SK-N-SH (cell line): ENCODE data around the gene GALNT16. TPM values are rescaled to one million over a fixed set of nuclear protein-coding genes. Genes with fewer than 3 reads are reported as not detected.

Source experiments
- CTCF ChIA-PET: fragments of 300-600, 350-600 bp; formaldehyde crosslinking; extraction: SDS; loops from one replicate; lab custom pipeline; 2021; lab: Yijun Ruan, JAX
- POLR2A ChIA-PET: fragments of 350-600 bp; sonication (Branson Sonifier 250); formaldehyde crosslinking; extraction: SDS; loops from one replicate; lab custom pipeline; 2020; ENCODE audit warnings: antibody characterized with exemption, inconsistent platforms; lab: Yijun Ruan, JAX
- DNase-seq: peaks from one replicate; pipeline ENCODE4 v3.0.0; 2012
- H2AFZ ChIP-seq: fragments of 200-600 bp; sonication (generic); 2 replicates; pipeline ENCODE4 v1.8.1; 2016; ENCODE audit warnings: antibody characterized with exemption, mild to moderate bottlenecking, low read depth
- H3F3A ChIP-seq: fragments of 200-600 bp; sonication (generic); replicated peaks from 2 replicates; pipeline ENCODE3; 2016; ENCODE audit warnings: antibody characterized with exemption, mild to moderate bottlenecking; ENCODE audit not compliant: insufficient read depth
- H3K27ac ChIP-seq, 2 experiments: fragments of 200-500 bp in 1 of 2; fragments of 200-600 bp in 1 of 2; sonication (Bioruptor generic) in 1 of 2; sonication (generic), shearing (Covaris generic) in 1 of 2; 2 replicates each; pipeline versions ENCODE4 v1.5.1 to v1.6.1; 2014 to 2016; ENCODE audit warnings: low read depth in 2 of 2, inconsistent platforms in 1 of 2, low read length in 1 of 2, mild to moderate bottlenecking in 1 of 2, mixed read lengths in 1 of 2
- H3K27me3 ChIP-seq: fragments of 200-600 bp; sonication (generic), shearing (Covaris generic); 2 replicates; pipeline ENCODE4 v1.6.1; 2016; ENCODE audit warnings: mixed run types; ENCODE audit not compliant: insufficient read depth
- H3K36me3 ChIP-seq, 2 experiments: fragments of 200-500 bp in 1 of 2; fragments of 200-600 bp in 1 of 2; sonication (Bioruptor generic) in 1 of 2; sonication (generic) in 1 of 2; replicated peaks in 1 of 2; 2 replicates each; pipeline versions ENCODE3 to v1.5.1; 2014 to 2016; ENCODE audit warnings: low read length in 1 of 2, mild to moderate bottlenecking in 1 of 2; ENCODE audit not compliant: insufficient read depth in 2 of 2, control insufficient read depth in 1 of 2
- H3K4me1 ChIP-seq, 2 experiments: fragments of 200-500 bp in 1 of 2; fragments of 200-600 bp in 1 of 2; sonication (Bioruptor generic) in 1 of 2; sonication (generic), shearing (Covaris generic) in 1 of 2; 2 replicates each; pipeline versions ENCODE4 v1.5.1 to v1.6.1; 2014 to 2016; ENCODE audit warnings: low read depth in 1 of 2, low read length in 1 of 2, mixed run types in 1 of 2; ENCODE audit not compliant: insufficient read depth in 2 of 2, control insufficient read depth in 1 of 2
- H3K4me2 ChIP-seq: fragments of 200-600 bp; sonication (generic), shearing (Covaris generic); 2 replicates; pipeline ENCODE4 v1.6.1; 2017; ENCODE audit warnings: mixed run types
- H3K4me3 ChIP-seq, 2 experiments: fragments of 200-500 bp in 1 of 2; fragments of 200-600 bp in 1 of 2; sonication (Bioruptor generic) in 1 of 2; sonication (generic), shearing (Covaris generic) in 1 of 2; 2 replicates each; pipeline versions ENCODE4 v1.5.1 to v1.8.1; 2014 to 2016; ENCODE audit warnings: low read depth in 2 of 2, inconsistent platforms in 1 of 2, low read length in 1 of 2, mild to moderate bottlenecking in 1 of 2, mixed read lengths in 1 of 2, moderate library complexity in 1 of 2
- H3K79me2 ChIP-seq: fragments of 200-600 bp; sonication (generic); 2 replicates; pipeline ENCODE4 v1.8.1; 2017; ENCODE audit warnings: mild to moderate bottlenecking; ENCODE audit not compliant: insufficient read depth
- H3K9ac ChIP-seq: fragments of 200-600 bp; sonication (generic); 2 replicates; pipeline ENCODE4 v1.6.1; 2017; ENCODE audit warnings: mixed run types
- H3K9me2 ChIP-seq: fragments of 200-600 bp; sonication (generic); 2 replicates; pipeline ENCODE4 v1.6.1; 2017; ENCODE audit warnings: mixed run types
- H3K9me3 ChIP-seq: fragments of 200-600 bp; sonication (generic); 2 replicates; pipeline ENCODE4 v1.6.1; 2017; ENCODE audit warnings: mixed run types, mild to moderate bottlenecking, moderate library complexity
- H4K20me1 ChIP-seq: fragments of 200-600 bp; sonication (generic); 2 replicates; pipeline ENCODE4 v1.6.1; 2017; ENCODE audit warnings: mild to moderate bottlenecking, mixed run types; ENCODE audit not compliant: insufficient read depth
- CHD2 ChIP-seq: fragments of 150-350 bp; IDR thresholded peaks from 2 replicates; pipeline ENCODE4 v1.6.1; 2018; ENCODE audit warnings: low read length; ENCODE audit not compliant: partially characterized antibody
- EP300 ChIP-seq, 2 experiments: IDR thresholded peaks; 2 replicates each; pipeline versions ENCODE4 v1.4.0 to v1.6.1; 2012; ENCODE audit warnings: borderline replicate concordance in 1 of 2, low read depth in 1 of 2, low read length in 1 of 2
- EZH2phosphoT487 ChIP-seq: fragments of 200-600 bp; sonication (generic); IDR thresholded peaks from 2 replicates; pipeline ENCODE4 v1.6.1; 2017; ENCODE audit warnings: low read depth, mixed run types, mild to moderate bottlenecking, antibody characterized with exemption, moderate library complexity, borderline replicate concordance
- GABPA ChIP-seq: IDR thresholded peaks from 2 replicates; pipeline ENCODE4 v1.4.0; 2012; ENCODE audit warnings: low read depth, mild to moderate bottlenecking
- GATA2 ChIP-seq: sonication (generic); formaldehyde crosslinking; IDR thresholded peaks from 2 replicates; pipeline ENCODE4 v1.5.0; 2020; ENCODE audit warnings: mild to moderate bottlenecking, missing genetic modification reagents
- MXI1 ChIP-seq: IDR thresholded peaks from 2 replicates; pipeline ENCODE4 v1.6.1; 2012; ENCODE audit warnings: mild to moderate bottlenecking, low read depth, low read length, improper control_type of control experiment
- POLR2AphosphoS5 ChIP-seq: IDR thresholded peaks from 2 replicates; pipeline ENCODE4 v1.6.1; 2012; ENCODE audit warnings: low read depth, low read length
- RCOR1 ChIP-seq: fragments of 150-350 bp; IDR thresholded peaks from 2 replicates; pipeline ENCODE4 v1.6.1; 2017; ENCODE audit warnings: antibody characterized with exemption, low read length
- RXRA ChIP-seq: IDR thresholded peaks from 2 replicates; pipeline ENCODE4 v1.4.0; 2012; ENCODE audit warnings: low read depth, mild to moderate bottlenecking, borderline replicate concordance
- SIN3A ChIP-seq: IDR thresholded peaks from 2 replicates; pipeline ENCODE4 v1.6.1; 2012; ENCODE audit warnings: low read depth, mild to moderate bottlenecking, low read length, moderate library complexity, borderline replicate concordance
- TEAD4 ChIP-seq: IDR thresholded peaks from 2 replicates; pipeline ENCODE4 v1.4.0; 2012; ENCODE audit warnings: mild to moderate bottlenecking, borderline replicate concordance; ENCODE audit not compliant: insufficient read depth
- WGBS: methylation state at CpG from one replicate; pipeline ENCODE4 v1.1.6; 2017; ENCODE audit warnings: low lambda C conversion rate; 5-methylcytosine and 5-hydroxymethylcytosine counted together
- polyA plus RNA-seq, 3 experiments: library from polyadenylated mRNA; depleted of rRNA; stranded (reverse); fragments of >200 nt; gene quantifications; 2 replicates each; pipeline ENCODE4 v1.2.3, GENCODE V29; 2012
- TF ChIP-seq, protein P1 (sequence below): IDR thresholded peaks from 2 replicates; pipeline ENCODE4 v1.6.1; 2012; ENCODE audit warnings: mild to moderate bottlenecking, low read depth, low read length, moderate library complexity
- TF ChIP-seq, protein P2 (sequence below): IDR thresholded peaks from 2 replicates; pipeline ENCODE4 v1.4.0; 2012; ENCODE audit warnings: low read depth
- TF ChIP-seq, protein P3 (sequence below): IDR thresholded peaks from 2 replicates; pipeline ENCODE4; 2012
- TF ChIP-seq, protein P4 (sequence below): fragments of 200-600 bp; sonication (generic); IDR thresholded peaks from 2 replicates; pipeline ENCODE4 v1.6.1; 2017; ENCODE audit warnings: antibody characterized with exemption, mild to moderate bottlenecking, moderate library complexity
- TF ChIP-seq, protein P5 (sequence below): IDR thresholded peaks from 2 replicates; pipeline ENCODE4 v1.4.0; 2012; ENCODE audit warnings: low read depth, borderline replicate concordance
- TF ChIP-seq, protein P6 (sequence below): fragments of 150-350 bp; IDR thresholded peaks from 2 replicates; pipeline ENCODE4 v1.6.1; 2016; ENCODE audit warnings: mild to moderate bottlenecking, low read depth, low read length

GALNT16 gene
- polyA plus RNA-seq, 1 of the 3 experiments (the other 2 are of a cell fraction) = 17.0 TPM

DNA sequence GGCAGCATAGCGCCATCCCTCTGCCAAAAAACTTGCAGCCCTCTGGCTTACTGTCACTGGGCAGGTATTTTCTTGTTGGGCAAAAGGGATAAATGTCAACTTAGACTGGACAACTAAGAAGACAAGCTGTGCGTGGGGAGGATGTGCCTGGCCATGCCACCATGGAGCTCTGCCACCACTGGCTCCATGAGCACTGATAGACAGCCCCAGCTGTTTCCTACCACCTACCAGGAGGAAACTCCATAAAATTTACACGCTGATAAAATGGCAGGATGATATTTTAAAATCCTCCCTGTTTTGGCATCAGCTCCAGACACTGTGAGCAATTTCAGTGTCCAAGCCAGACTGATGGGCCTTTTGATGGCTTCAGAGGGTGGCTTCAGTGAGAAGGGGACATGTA lies 7.1 kb upstream of the GALNT16 start (continued):
- TF ChIP-seq, protein P1, sequence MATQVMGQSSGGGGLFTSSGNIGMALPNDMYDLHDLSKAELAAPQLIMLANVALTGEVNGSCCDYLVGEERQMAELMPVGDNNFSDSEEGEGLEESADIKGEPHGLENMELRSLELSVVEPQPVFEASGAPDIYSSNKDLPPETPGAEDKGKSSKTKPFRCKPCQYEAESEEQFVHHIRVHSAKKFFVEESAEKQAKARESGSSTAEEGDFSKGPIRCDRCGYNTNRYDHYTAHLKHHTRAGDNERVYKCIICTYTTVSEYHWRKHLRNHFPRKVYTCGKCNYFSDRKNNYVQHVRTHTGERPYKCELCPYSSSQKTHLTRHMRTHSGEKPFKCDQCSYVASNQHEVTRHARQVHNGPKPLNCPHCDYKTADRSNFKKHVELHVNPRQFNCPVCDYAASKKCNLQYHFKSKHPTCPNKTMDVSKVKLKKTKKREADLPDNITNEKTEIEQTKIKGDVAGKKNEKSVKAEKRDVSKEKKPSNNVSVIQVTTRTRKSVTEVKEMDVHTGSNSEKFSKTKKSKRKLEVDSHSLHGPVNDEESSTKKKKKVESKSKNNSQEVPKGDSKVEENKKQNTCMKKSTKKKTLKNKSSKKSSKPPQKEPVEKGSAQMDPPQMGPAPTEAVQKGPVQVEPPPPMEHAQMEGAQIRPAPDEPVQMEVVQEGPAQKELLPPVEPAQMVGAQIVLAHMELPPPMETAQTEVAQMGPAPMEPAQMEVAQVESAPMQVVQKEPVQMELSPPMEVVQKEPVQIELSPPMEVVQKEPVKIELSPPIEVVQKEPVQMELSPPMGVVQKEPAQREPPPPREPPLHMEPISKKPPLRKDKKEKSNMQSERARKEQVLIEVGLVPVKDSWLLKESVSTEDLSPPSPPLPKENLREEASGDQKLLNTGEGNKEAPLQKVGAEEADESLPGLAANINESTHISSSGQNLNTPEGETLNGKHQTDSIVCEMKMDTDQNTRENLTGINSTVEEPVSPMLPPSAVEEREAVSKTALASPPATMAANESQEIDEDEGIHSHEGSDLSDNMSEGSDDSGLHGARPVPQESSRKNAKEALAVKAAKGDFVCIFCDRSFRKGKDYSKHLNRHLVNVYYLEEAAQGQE = no peak
- TF ChIP-seq, protein P2, sequence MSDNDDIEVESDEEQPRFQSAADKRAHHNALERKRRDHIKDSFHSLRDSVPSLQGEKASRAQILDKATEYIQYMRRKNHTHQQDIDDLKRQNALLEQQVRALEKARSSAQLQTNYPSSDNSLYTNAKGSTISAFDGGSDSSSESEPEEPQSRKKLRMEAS = no peak
- TF ChIP-seq, protein P3, sequence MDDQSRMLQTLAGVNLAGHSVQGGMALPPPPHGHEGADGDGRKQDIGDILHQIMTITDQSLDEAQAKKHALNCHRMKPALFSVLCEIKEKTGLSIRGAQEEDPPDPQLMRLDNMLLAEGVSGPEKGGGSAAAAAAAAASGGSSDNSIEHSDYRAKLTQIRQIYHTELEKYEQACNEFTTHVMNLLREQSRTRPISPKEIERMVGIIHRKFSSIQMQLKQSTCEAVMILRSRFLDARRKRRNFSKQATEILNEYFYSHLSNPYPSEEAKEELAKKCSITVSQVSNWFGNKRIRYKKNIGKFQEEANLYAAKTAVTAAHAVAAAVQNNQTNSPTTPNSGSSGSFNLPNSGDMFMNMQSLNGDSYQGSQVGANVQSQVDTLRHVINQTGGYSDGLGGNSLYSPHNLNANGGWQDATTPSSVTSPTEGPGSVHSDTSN = no peak
- TF ChIP-seq, protein P4, sequence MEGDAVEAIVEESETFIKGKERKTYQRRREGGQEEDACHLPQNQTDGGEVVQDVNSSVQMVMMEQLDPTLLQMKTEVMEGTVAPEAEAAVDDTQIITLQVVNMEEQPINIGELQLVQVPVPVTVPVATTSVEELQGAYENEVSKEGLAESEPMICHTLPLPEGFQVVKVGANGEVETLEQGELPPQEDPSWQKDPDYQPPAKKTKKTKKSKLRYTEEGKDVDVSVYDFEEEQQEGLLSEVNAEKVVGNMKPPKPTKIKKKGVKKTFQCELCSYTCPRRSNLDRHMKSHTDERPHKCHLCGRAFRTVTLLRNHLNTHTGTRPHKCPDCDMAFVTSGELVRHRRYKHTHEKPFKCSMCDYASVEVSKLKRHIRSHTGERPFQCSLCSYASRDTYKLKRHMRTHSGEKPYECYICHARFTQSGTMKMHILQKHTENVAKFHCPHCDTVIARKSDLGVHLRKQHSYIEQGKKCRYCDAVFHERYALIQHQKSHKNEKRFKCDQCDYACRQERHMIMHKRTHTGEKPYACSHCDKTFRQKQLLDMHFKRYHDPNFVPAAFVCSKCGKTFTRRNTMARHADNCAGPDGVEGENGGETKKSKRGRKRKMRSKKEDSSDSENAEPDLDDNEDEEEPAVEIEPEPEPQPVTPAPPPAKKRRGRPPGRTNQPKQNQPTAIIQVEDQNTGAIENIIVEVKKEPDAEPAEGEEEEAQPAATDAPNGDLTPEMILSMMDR = no peak
- TF ChIP-seq GATA2 (no peak), MXI1 (no peak), RCOR1 (no peak), POLR2AphosphoS5 (no peak)
- TF ChIP-seq, protein P5, sequence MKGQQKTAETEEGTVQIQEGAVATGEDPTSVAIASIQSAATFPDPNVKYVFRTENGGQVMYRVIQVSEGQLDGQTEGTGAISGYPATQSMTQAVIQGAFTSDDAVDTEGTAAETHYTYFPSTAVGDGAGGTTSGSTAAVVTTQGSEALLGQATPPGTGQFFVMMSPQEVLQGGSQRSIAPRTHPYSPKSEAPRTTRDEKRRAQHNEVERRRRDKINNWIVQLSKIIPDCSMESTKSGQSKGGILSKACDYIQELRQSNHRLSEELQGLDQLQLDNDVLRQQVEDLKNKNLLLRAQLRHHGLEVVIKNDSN = no peak
- TF ChIP-seq, protein P6, sequence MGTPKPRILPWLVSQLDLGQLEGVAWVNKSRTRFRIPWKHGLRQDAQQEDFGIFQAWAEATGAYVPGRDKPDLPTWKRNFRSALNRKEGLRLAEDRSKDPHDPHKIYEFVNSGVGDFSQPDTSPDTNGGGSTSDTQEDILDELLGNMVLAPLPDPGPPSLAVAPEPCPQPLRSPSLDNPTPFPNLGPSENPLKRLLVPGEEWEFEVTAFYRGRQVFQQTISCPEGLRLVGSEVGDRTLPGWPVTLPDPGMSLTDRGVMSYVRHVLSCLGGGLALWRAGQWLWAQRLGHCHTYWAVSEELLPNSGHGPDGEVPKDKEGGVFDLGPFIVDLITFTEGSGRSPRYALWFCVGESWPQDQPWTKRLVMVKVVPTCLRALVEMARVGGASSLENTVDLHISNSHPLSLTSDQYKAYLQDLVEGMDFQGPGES = no peak
- TF ChIP-seq, all 33 proteins: peak for 0

DNA sequence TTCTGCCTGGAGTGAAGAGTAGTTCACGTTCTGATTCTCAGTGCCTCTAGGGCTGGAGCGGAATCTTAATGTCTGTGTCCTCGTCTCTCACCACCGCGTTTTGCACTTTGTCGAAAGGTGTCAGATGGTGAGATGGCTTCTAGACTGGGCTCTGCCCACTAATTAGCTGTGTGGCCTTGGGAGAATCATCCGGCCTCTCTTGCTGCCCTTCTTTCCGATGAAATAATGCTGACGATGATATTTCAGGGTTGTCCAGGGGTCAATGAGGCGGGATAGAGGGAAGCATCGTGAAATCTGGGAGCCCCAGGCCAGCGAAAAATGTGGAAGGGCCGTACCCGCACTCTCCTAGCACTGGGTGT lies 811 bp upstream of the GALNT16 start:
- H3K27ac ChIP-seq = no peak overlapping the region
- H3K27me3 ChIP-seq = no peaks in the 10 kb centered on the region
- 0 out of 2 replicates have a peak, but pooled peaks cover 4% of the 10 kb centered on the region for H4K20me1 ChIP-seq
- H3K4me1 ChIP-seq = peaks cover 13 to 31% of the 10 kb centered on the region in 2 experiments; a peak in 2 of 4 replicates
- no peak overlapping the region for H3K9ac ChIP-seq
- ChIA-PET CTCF (interaction anchor here (0.7 to 5.2 kb wide), 19 partner anchors 11 to 200 kb away, joined by 3 to 44 read pairs (median 5); no protein-coding TSS in a partner anchor), POLR2A (no interaction called here)
- H3K9me3 ChIP-seq = no peaks in the 10 kb centered on the region
- H3K36me3 ChIP-seq = no peaks in the 10 kb centered on the region
- no peaks in the 10 kb centered on the region for H3K79me2 ChIP-seq
- peak overlapping the region; percentile 96 for H3K4me2 ChIP-seq
- peak overlapping the region; percentile 87; the same call in 1 of the 2 replicates for H2AFZ ChIP-seq
- peak overlapping the region; percentile 68 to 71 for H3K4me3 ChIP-seq
- WGBS = 78% methylated on average over 14 of the region's 14 CpGs
- H3K9me2 ChIP-seq = no peaks in the 10 kb centered on the region
- DNase-seq = no peak
- peaks cover 12% of the 10 kb centered on the region for H3F3A ChIP-seq
- TF ChIP-seq RCOR1 (no peak), GABPA (no peak), MXI1 (no peak), RXRA (no peak), EZH2phosphoT487 (no peak), TEAD4 (no peak), SIN3A (no peak), GATA2 (no peak), CHD2 (no peak), EP300 (IDR thresholded peaks at IDR 0.05; ENCODE audit: borderline replicate concordance in 1 of 2, low read depth in 1 of 2, low read length in 1 of 2) (no peak)
- TF ChIP-seq, protein P5 = no peak
- TF ChIP-seq, protein P6 = no peak
